Neutrophil (primary cell): ENCODE results near the gene MIXL1.
"Not testable (repeated sequence)": the region's sequence is repeated elsewhere in the genome, so short reads cannot be mapped to it uniquely, and the experiment has no call there.

ENCODE experiments used
- H3K27ac ChIP-seq: fragments of 200-600 bp; sonication (generic); 2 replicates; pipeline ENCODE4 v1.5.1; 2016; ENCODE audit warnings: mild to moderate bottlenecking, moderate library complexity
- H3K27me3 ChIP-seq: fragments of 200-600 bp; sonication (generic); 2 replicates; pipeline ENCODE4 v1.6.0; 2016; ENCODE audit warnings: mild to moderate bottlenecking
- H3K36me3 ChIP-seq: fragments of 200-600 bp; sonication (generic); 2 replicates; pipeline ENCODE4 v1.5.1; 2017
- H3K4me1 ChIP-seq, 2 experiments: fragments of 200-600 bp in 1 of 2; sonication (generic) in 1 of 2; 1 replicate in 1 of 2; 2 replicates in 1 of 2; pipeline versions ENCODE4 v1.5.1 to v1.6.1; 2013 to 2016; ENCODE audit warnings: low read depth in 1 of 2, low read length in 1 of 2, mild to moderate bottlenecking in 1 of 2, moderate library complexity in 1 of 2; ENCODE audit not compliant: control insufficient read depth in 1 of 2, insufficient read depth in 1 of 2
- H3K4me3 ChIP-seq, 2 experiments: fragments of 200-600 bp in 1 of 2; sonication (generic) in 1 of 2; 1 replicate in 1 of 2; 2 replicates in 1 of 2; pipeline ENCODE4 v1.5.1; 2013 to 2016; ENCODE audit warnings: low read depth in 1 of 2, low read length in 1 of 2, mild to moderate bottlenecking in 1 of 2, moderate library complexity in 1 of 2
- H3K9me3 ChIP-seq: fragments of 200-600 bp; sonication (generic); 2 replicates; pipeline ENCODE4 v1.5.1; 2016
- TF ChIP-seq, protein P1 (sequence below): fragments of 200-600 bp; sonication (generic); IDR thresholded peaks from 2 replicates; pipeline ENCODE4 v1.5.1; 2016; ENCODE audit warnings: antibody characterized with exemption

MIXL1 gene

DNA sequence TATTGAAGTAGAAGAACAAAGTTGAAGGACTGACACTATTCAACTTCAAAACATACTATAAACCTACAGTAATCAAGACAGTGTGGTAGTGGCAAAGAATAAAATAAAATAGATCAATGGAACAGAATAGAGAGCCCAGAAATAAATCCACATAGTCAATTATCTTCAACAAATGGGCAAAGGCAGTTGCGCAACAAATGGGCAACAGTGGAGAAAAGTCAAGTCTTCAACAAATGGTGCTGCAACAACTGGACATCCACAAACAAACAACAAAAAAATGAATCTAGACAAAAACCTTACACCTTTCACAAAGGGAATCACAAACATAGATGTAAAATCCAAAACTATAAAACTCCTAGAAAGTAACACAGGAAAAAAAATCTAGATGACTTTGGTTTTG, 38.4 kb downstream of the MIXL1 start:
- Histone ChIP-seq H3K4me3 (no peak overlapping the region), H3K36me3 (peaks cover 5% of the 10 kb centered on the region), H3K9me3 (no peaks in the 10 kb centered on the region), H3K27ac (no peak overlapping the region), H3K4me1 (no peaks in the 10 kb centered on the region), H3K27me3 (no peaks in the 10 kb centered on the region)
- TF ChIP-seq, protein P1, sequence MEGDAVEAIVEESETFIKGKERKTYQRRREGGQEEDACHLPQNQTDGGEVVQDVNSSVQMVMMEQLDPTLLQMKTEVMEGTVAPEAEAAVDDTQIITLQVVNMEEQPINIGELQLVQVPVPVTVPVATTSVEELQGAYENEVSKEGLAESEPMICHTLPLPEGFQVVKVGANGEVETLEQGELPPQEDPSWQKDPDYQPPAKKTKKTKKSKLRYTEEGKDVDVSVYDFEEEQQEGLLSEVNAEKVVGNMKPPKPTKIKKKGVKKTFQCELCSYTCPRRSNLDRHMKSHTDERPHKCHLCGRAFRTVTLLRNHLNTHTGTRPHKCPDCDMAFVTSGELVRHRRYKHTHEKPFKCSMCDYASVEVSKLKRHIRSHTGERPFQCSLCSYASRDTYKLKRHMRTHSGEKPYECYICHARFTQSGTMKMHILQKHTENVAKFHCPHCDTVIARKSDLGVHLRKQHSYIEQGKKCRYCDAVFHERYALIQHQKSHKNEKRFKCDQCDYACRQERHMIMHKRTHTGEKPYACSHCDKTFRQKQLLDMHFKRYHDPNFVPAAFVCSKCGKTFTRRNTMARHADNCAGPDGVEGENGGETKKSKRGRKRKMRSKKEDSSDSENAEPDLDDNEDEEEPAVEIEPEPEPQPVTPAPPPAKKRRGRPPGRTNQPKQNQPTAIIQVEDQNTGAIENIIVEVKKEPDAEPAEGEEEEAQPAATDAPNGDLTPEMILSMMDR = no peak

DNA sequence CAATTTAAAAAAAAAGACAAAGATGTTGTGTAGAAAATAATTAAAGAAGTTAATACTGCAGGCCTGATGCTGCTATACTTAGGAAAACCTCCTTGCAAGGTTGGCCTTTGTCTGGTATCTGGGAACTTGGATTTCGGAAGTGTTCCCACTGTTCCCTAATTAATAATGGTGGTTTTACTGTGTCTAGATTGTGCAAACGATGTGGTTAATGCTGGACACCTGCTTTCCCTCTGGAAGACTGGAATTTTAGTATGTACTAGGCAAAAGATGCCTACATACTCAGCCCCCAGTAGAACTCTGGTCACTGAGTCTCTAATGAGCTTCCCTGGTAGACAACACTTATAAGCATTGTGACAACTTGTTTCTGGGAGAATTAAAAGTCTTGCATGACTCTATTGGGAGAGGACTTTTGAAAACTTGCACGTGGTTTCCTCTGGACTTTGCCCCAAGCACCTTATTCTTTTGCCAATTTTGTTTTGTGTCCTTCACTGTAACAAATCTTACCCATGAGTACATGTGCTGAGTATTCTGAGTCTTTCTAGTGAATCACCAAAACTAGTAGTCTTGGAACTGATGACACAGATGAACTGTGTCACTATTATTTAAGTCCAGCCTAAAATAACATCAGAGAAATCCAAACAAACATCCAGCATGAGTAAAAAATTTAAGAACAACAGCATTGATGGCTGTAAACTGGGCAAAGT, 45.1 kb downstream of the MIXL1 start:
- Histone ChIP-seq H3K36me3 (peaks cover 5% of the 10 kb centered on the region), H3K9me3 (no peaks in the 10 kb centered on the region), H3K27ac (no peak overlapping the region), H3K27me3 (no peaks in the 10 kb centered on the region), H3K4me1 (no peaks in the 10 kb centered on the region), H3K4me3 (no peak overlapping the region)
- TF ChIP-seq, protein P1 = no peak

DNA sequence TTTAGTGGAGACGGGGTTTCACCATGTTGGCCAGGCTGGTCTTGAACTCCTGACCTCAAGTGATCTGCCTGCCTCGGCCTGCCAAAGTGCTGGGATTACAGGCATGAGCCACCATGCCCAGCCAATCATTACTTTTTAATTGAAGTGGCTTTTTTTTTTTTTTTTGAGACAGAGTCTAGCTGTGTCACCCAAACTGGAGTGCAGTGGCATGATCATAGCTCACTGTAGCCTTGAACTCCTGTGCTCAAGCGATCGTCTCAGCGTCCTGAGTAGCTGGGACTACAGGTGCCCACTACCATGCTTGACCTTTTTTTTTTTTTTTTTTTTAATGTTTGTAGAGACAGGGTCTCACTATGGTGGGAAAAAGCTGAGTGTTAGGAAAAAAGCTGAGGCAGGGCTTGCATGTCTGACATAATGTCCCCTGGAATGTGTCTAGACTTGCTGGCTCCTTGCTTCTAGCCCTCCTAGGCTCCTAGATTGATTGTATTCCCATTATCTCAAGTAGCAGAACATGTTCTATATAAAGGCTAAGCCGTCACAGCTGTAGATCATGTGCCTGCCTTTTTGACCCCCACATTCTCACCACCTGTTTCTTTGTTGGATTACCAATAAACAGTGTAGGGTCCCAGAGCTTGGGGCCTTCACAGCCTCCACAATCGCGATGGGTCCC, 48.9 kb downstream of the MIXL1 start:
- H3K27me3 ChIP-seq, H3K9me3 ChIP-seq, H3K27ac ChIP-seq, H3K36me3 ChIP-seq, H3K4me1 ChIP-seq, H3K4me3 ChIP-seq: not testable (repeated sequence)

DNA sequence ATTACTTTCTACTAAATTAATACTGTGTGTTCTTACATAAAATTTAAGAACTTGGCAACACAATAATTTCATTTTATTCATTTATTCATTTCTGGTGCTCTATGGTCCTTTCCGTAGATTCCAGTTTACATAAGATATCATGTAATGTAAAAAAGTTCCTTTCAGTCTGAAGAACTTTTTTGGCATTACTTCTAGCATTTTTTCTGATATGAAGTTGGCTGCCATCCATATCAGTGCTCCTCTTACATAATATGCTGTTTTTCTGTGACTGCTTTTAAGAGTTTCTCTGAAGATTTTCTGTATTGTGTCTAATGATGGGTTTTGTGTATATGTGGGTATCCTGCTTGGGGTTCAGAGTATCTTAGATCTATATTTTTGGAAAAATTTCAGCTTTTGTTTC, 50.7 kb downstream of the MIXL1 start:
- Histone ChIP-seq H3K27ac (no peak overlapping the region), H3K4me3 (no peak overlapping the region), H3K4me1 (peaks cover 0 to 1% of the 10 kb centered on the region in 2 experiments), H3K27me3 (no peaks in the 10 kb centered on the region), H3K36me3 (no peaks in the 10 kb centered on the region), H3K9me3 (no peaks in the 10 kb centered on the region)
- TF ChIP-seq, protein P1 = no peak

DNA sequence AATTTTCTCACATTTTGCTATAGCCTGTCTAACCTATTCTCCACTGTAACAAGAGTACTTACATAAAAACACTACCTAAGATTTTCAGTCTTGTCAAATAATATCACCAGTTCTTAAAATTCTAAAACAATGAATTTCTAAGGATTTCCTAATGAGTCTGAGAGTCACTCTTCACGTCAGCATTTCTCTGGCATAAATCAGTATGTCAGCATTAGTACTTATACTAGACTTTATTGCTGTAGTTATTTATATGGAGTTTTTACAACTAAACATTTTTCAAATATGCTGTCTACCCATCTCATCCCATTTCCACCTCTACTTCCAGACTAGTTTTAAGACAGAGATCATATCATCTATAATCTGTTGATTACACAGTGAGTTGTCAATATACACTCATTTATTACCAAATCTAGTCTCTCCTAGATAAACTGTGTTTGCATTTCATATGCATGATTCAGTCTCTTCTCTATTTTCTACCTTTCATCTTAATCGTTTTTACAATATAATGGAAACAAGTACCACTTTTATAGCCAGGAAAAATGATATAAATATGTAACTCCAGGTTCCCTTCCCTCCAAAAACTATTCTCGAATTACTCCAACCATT, 52.7 kb downstream of the MIXL1 start:
- TF ChIP-seq, protein P1 = no peak
- no peaks in the 10 kb centered on the region for H3K9me3 ChIP-seq
- H3K27ac ChIP-seq = no peak overlapping the region
- no peak overlapping the region for H3K4me3 ChIP-seq
- H3K4me1 ChIP-seq = peaks cover 5 to 12% of the 10 kb centered on the region in 2 experiments
- no peaks in the 10 kb centered on the region for H3K27me3 ChIP-seq
- no peaks in the 10 kb centered on the region for H3K36me3 ChIP-seq
